H9 (cell line): ENCODE data around the gene GSAP. TPM values are rescaled to one million over a fixed set of nuclear protein-coding genes. Genes with fewer than 3 reads are reported as not detected.

ENCODE experiments used
- DNase-seq: peaks from one replicate; pipeline ENCODE4 v3.0.0-alpha.2; 2017
- H2AFZ ChIP-seq: one replicate; pipeline ENCODE4 v1.6.1; 2013; ENCODE audit warnings: mild to moderate bottlenecking, low read length, control low read depth, moderate library complexity
- H2AK5ac ChIP-seq: 2 replicates; pipeline ENCODE4 v1.6.1; 2013; ENCODE audit warnings: low read length, control low read depth, mixed read lengths; ENCODE audit not compliant: insufficient read length
- H2BK120ac ChIP-seq: one replicate; pipeline ENCODE4 v1.6.1; 2013; ENCODE audit warnings: low read depth, mild to moderate bottlenecking, low read length, control low read depth, inconsistent platforms; ENCODE audit not compliant: poor library complexity, severe bottlenecking
- H2BK12ac ChIP-seq: 2 replicates; pipeline ENCODE4 v1.6.1; 2013; ENCODE audit warnings: low read length, control low read depth, mixed read lengths, low read depth; ENCODE audit not compliant: insufficient read length
- H2BK15ac ChIP-seq: 2 replicates; pipeline ENCODE4 v1.6.1; 2013; ENCODE audit warnings: low read depth, low read length, control low read depth
- H2BK20ac ChIP-seq: one replicate; pipeline ENCODE4 v1.6.1; 2013; ENCODE audit warnings: low read depth, mild to moderate bottlenecking, low read length, control low read depth, inconsistent platforms; ENCODE audit not compliant: poor library complexity, severe bottlenecking
- H2BK5ac ChIP-seq: 2 replicates; pipeline ENCODE4 v1.6.1; 2013; ENCODE audit warnings: low read length, control low read depth, mixed read lengths; ENCODE audit not compliant: insufficient read length
- H3K14ac ChIP-seq: 2 replicates; pipeline ENCODE4 v1.6.1; 2013; ENCODE audit warnings: low read length, control low read depth; ENCODE audit not compliant: insufficient read depth
- H3K18ac ChIP-seq: 2 replicates; pipeline ENCODE4 v1.6.1; 2013; ENCODE audit warnings: low read depth, mild to moderate bottlenecking, mixed read lengths, low read length, control low read depth; ENCODE audit not compliant: insufficient read length
- H3K23ac ChIP-seq: 2 replicates; pipeline ENCODE4 v1.6.1; 2013; ENCODE audit warnings: low read length, control low read depth, mixed read lengths, low read depth; ENCODE audit not compliant: insufficient read length
- H3K23me2 ChIP-seq: 2 replicates; pipeline ENCODE4 v1.6.1; 2013; ENCODE audit warnings: low read depth, mild to moderate bottlenecking, mixed read lengths, low read length, control low read depth; ENCODE audit not compliant: insufficient read length, poor library complexity, severe bottlenecking
- H3K27ac ChIP-seq: 2 replicates; pipeline ENCODE4 v1.5.1; 2013; ENCODE audit warnings: low read length, control low read depth, mixed read lengths, low read depth; ENCODE audit not compliant: insufficient read length
- H3K27me3 ChIP-seq: 2 replicates; pipeline ENCODE4 v1.6.1; 2013; ENCODE audit warnings: low read length, control low read depth, inconsistent platforms; ENCODE audit not compliant: insufficient read depth
- H3K4ac ChIP-seq: 2 replicates; pipeline ENCODE4 v1.6.1; 2013; ENCODE audit warnings: low read depth, mild to moderate bottlenecking, control low read depth, inconsistent platforms, low read length, moderate library complexity
- H3K4me1 ChIP-seq: 2 replicates; pipeline ENCODE4 v1.6.1; 2013; ENCODE audit warnings: low read length, control low read depth, inconsistent platforms; ENCODE audit not compliant: insufficient read depth
- H3K4me2 ChIP-seq: 2 replicates; pipeline ENCODE4 v1.6.1; 2013; ENCODE audit warnings: low read length, control low read depth, mixed read lengths; ENCODE audit not compliant: insufficient read length, insufficient read depth
- H3K56ac ChIP-seq: 2 replicates; pipeline ENCODE4 v1.6.1; 2013; ENCODE audit warnings: low read depth, mild to moderate bottlenecking, mixed read lengths, low read length, control low read depth; ENCODE audit not compliant: insufficient read length
- H3K79me1 ChIP-seq: 2 replicates; pipeline ENCODE4 v1.6.1; 2013; ENCODE audit warnings: low read depth, mild to moderate bottlenecking, moderate library complexity, low read length, control low read depth, inconsistent platforms; ENCODE audit not compliant: insufficient read depth, poor library complexity, severe bottlenecking
- H3K79me2 ChIP-seq: 2 replicates; pipeline ENCODE4 v1.6.1; 2013; ENCODE audit warnings: low read length, control low read depth, inconsistent platforms; ENCODE audit not compliant: insufficient read depth
- H3K9ac ChIP-seq: 2 replicates; pipeline ENCODE4 v1.6.1; 2013; ENCODE audit warnings: low read length, control low read depth, mixed read lengths; ENCODE audit not compliant: insufficient read length; ENCODE audit errors: extremely low read depth
- H3K9me3 ChIP-seq: one replicate; pipeline ENCODE4 v1.6.1; 2013; ENCODE audit warnings: low read depth, low read length, inconsistent platforms; ENCODE audit not compliant: control insufficient read depth
- H3T11ph ChIP-seq: one replicate; pipeline ENCODE4 v1.6.1; 2013; ENCODE audit warnings: mild to moderate bottlenecking, low read length, control low read depth, inconsistent platforms
- H4K20me1 ChIP-seq: one replicate; pipeline ENCODE4 v1.6.1; 2013; ENCODE audit not compliant: control insufficient read depth, insufficient read length, insufficient read depth
- H4K5ac ChIP-seq: 2 replicates; pipeline ENCODE4 v1.6.1; 2013; ENCODE audit warnings: low read depth, mild to moderate bottlenecking, mixed read lengths, low read length, control low read depth; ENCODE audit not compliant: insufficient read length
- H4K8ac ChIP-seq: replicated peaks from 2 replicates; pipeline ENCODE4 v1.6.1; 2013; ENCODE audit warnings: low read length, control low read depth, mixed read lengths, low read depth; ENCODE audit not compliant: insufficient read length
- H4K91ac ChIP-seq: 2 replicates; pipeline ENCODE4 v1.6.1; 2013; ENCODE audit warnings: low read depth, mild to moderate bottlenecking, moderate library complexity, mixed read lengths, low read length, control low read depth; ENCODE audit not compliant: insufficient read length
- H3K27ac Mint-ChIP-seq, 3 experiments: 2 replicates in 2 of 3; 3 replicates in 1 of 3; pipeline ENCODE4 v1.8.0; 2020 to 2021; ENCODE audit warnings: mixed read lengths in 3 of 3, mild to moderate bottlenecking in 1 of 3, moderate library complexity in 1 of 3
- H3K27me3 Mint-ChIP-seq: 2 replicates; pipeline ENCODE4 v1.8.0; 2021; ENCODE audit warnings: low read depth, mild to moderate bottlenecking, moderate library complexity, mixed read lengths
- H3K36me3 Mint-ChIP-seq, 3 experiments: 2 replicates in 2 of 3; 3 replicates in 1 of 3; pipeline ENCODE4 v1.8.0; 2020 to 2021; ENCODE audit warnings: low read depth in 3 of 3, mixed read lengths in 3 of 3; ENCODE audit not compliant: insufficient read depth in 1 of 3
- H3K4me1 Mint-ChIP-seq, 2 experiments: 2 replicates each; pipeline ENCODE4 v1.8.0; 2020; ENCODE audit warnings: mixed read lengths in 2 of 2
- H3K4me3 Mint-ChIP-seq, 2 experiments: 2 replicates in 1 of 2; 3 replicates in 1 of 2; pipeline ENCODE4 v1.8.0; 2020 to 2021; ENCODE audit warnings: mild to moderate bottlenecking in 2 of 2, mixed read lengths in 2 of 2, moderate library complexity in 1 of 2
- H3K9me3 Mint-ChIP-seq, 2 experiments: 2 replicates in 1 of 2; 3 replicates in 1 of 2; pipeline ENCODE4 v1.8.0; 2020; ENCODE audit warnings: mild to moderate bottlenecking in 2 of 2, mixed read lengths in 2 of 2, moderate library complexity in 1 of 2
- WGBS: extraction: QIAGEN DNeasy Blood & Tissue Kit; methylation state at CpG from one replicate; pipeline ENCODE4 v1.1.7; 2013; ENCODE audit warnings: missing lambda C conversion rate, low lambda C conversion rate, mixed read lengths; ENCODE audit not compliant: insufficient read length; ENCODE audit errors: extremely low coverage; 5-methylcytosine and 5-hydroxymethylcytosine counted together
- total RNA-seq: library from RNA; stranded (reverse); gene quantifications from 2 replicates; pipeline ENCODE4 v1.2.1, GENCODE V29; 2021
- TF ChIP-seq, protein P1 (sequence below): fragments of 200-600 bp; sonication (generic); conservative IDR thresholded peaks from 3 replicates; pipeline ENCODE4 v1.8.0; 2021; ENCODE audit warnings: antibody characterized with exemption, mild to moderate bottlenecking

The GSAP gene
- total RNA-seq, 1 experiment from 2014 or later: 1.9 TPM

DNA sequence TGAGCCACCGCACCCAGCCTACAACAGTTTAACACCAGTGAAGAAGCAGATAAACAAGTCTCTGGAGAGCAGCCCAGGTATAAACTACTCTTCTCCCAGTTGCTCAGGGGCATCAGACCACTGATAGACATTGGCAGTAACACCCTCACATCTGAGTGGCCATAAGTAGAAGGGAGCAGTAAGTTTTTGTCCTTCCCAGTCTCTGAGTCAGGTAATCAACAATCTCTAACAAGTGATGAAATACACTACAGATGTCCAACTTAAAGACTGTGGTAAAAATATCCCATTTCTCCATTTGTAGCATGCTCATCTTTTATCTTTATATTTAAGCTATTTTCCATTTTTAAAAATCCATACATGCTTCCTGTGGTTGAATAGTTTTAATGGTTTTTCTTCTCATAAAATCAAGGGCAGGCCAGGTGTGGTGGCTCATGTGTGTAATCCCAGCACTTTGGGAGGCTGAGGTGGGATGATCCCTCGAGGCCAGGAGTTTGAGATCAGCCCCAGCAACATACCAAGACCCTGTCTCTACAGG lies 78.6 kb downstream of the GSAP start:
- no peaks in the 10 kb centered on the region for H3K9me3 ChIP-seq
- H3K27me3 Mint-ChIP-seq: peaks cover 4% of the 10 kb centered on the region; the same call in 1 of the 2 replicates
- H2BK15ac ChIP-seq: no peak overlapping the region
- H2BK5ac ChIP-seq: no peak overlapping the region
- no peak overlapping the region for H4K5ac ChIP-seq
- H3K18ac ChIP-seq: no peak overlapping the region
- no peaks in the 10 kb centered on the region for H3K79me1 ChIP-seq
- H4K8ac ChIP-seq: no peak overlapping the region
- H3K4me1 ChIP-seq: no peaks in the 10 kb centered on the region
- no peak overlapping the region for H3K4ac ChIP-seq
- no peak overlapping the region for H3K23ac ChIP-seq
- H4K91ac ChIP-seq: no peak overlapping the region
- no peak for DNase-seq
- H3K36me3 Mint-ChIP-seq: peaks cover 0 to 7% (median 0%) of the 10 kb centered on the region in 3 experiments; a peak in 3 of 7 replicates
- H2BK20ac ChIP-seq: no peak overlapping the region
- no peak overlapping the region; a peak in 1 of 7 replicates for H3K27ac Mint-ChIP-seq
- no peak overlapping the region for H3K9ac ChIP-seq
- TF ChIP-seq, protein P1, sequence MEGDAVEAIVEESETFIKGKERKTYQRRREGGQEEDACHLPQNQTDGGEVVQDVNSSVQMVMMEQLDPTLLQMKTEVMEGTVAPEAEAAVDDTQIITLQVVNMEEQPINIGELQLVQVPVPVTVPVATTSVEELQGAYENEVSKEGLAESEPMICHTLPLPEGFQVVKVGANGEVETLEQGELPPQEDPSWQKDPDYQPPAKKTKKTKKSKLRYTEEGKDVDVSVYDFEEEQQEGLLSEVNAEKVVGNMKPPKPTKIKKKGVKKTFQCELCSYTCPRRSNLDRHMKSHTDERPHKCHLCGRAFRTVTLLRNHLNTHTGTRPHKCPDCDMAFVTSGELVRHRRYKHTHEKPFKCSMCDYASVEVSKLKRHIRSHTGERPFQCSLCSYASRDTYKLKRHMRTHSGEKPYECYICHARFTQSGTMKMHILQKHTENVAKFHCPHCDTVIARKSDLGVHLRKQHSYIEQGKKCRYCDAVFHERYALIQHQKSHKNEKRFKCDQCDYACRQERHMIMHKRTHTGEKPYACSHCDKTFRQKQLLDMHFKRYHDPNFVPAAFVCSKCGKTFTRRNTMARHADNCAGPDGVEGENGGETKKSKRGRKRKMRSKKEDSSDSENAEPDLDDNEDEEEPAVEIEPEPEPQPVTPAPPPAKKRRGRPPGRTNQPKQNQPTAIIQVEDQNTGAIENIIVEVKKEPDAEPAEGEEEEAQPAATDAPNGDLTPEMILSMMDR: no peak
- H2BK120ac ChIP-seq: no peak overlapping the region
- H3K23me2 ChIP-seq: no peaks in the 10 kb centered on the region
- H3K56ac ChIP-seq: no peak overlapping the region
- no peak overlapping the region for H3K14ac ChIP-seq
- no peaks in the 10 kb centered on the region for H4K20me1 ChIP-seq
- H3K27me3 ChIP-seq: no peaks in the 10 kb centered on the region
- no peak overlapping the region for H3K4me3 Mint-ChIP-seq
- no peak overlapping the region for H2AK5ac ChIP-seq
- H3K9me3 Mint-ChIP-seq: peaks cover 0 to 10% of the 10 kb centered on the region in 2 experiments; a peak in 4 of 5 replicates
- no peaks in the 10 kb centered on the region for H3K79me2 ChIP-seq
- H3K4me2 ChIP-seq: no peak overlapping the region
- H2AFZ ChIP-seq: no peak overlapping the region
- H3K27ac ChIP-seq: no peak overlapping the region
- no CpG with 5 or more reads among the region's 2 CpGs for WGBS
- H3K4me1 Mint-ChIP-seq: peaks cover 0 to 4% of the 10 kb centered on the region in 2 experiments; a peak in 2 of 4 replicates
- H3T11ph ChIP-seq: no peak overlapping the region
- H2BK12ac ChIP-seq: no peak overlapping the region
